HG02981 (cell line): ENCODE data around the gene LYPLAL1.
"Not testable (repeated sequence)": the region's sequence is repeated elsewhere in the genome, so short reads cannot be mapped to it uniquely, and the experiment has no call there.

Experiments
- ATAC-seq: cut with Tn5 transposase; IDR thresholded peaks from one replicate; pipeline ENCODE4 v1.9.1; 2021; ENCODE audit warnings: mild to moderate bottlenecking, moderate library complexity; ENCODE audit not compliant: unreplicated experiment

The LYPLAL1 gene

GRCh38 chr1:219161371-219161770 lies 12.3 kb upstream of the LYPLAL1 start:
- ATAC-seq, result no peak

- no peak for ATAC-seq
Observed at GRCh38 chr1:219163401-219163954, 10.2 kb upstream of the LYPLAL1 start.

GRCh38 chr1:219171192-219171935 lies 2.3 kb upstream of the LYPLAL1 start:
- no peak for ATAC-seq

- ATAC-seq, result no peak
Observed at GRCh38 chr1:219172821-219173220, 857 bp upstream of the LYPLAL1 start.

- ATAC-seq, result peak; percentile 3
Observed at GRCh38 chr1:219173434-219173757, 282 bp upstream of the LYPLAL1 start.

GRCh38 chr1:219174460-219175211 lies 958 bp downstream of the LYPLAL1 start:
- ATAC-seq, result peak; percentile 31

- no peak for ATAC-seq
Observed at GRCh38 chr1:219175212-219175564, 1.5 kb downstream of the LYPLAL1 start.

GRCh38 chr1:219176168-219176567 lies 2.5 kb downstream of the LYPLAL1 start:
- no peak for ATAC-seq

GRCh38 chr1:219177363-219177762 lies 3.7 kb downstream of the LYPLAL1 start:
- ATAC-seq, result peak; percentile 28

GRCh38 chr1:219177940-219178339 lies 4.3 kb downstream of the LYPLAL1 start:
- ATAC-seq, result no peak

- no peak for ATAC-seq
Observed at GRCh38 chr1:219179293-219179692, 5.6 kb downstream of the LYPLAL1 start.

- ATAC-seq, result no peak
Observed at GRCh38 chr1:219184337-219184736, 10.7 kb downstream of the LYPLAL1 start.

- no peak for ATAC-seq
Observed at GRCh38 chr1:219185486-219186117, 11.9 kb downstream of the LYPLAL1 start.

- ATAC-seq, result peak; percentile 42
Observed at GRCh38 chr1:219188331-219188803, 14.7 kb downstream of the LYPLAL1 start.

GRCh38 chr1:219189021-219189824 lies 15.5 kb downstream of the LYPLAL1 start:
- ATAC-seq, result peak; percentile 62

- ATAC-seq, result peak; percentile 20
Observed at GRCh38 chr1:219189952-219190351, 16.3 kb downstream of the LYPLAL1 start.

- no peak for ATAC-seq
Observed at GRCh38 chr1:219190605-219191004, 16.9 kb downstream of the LYPLAL1 start.

- not testable (repeated sequence) for ATAC-seq
Observed at GRCh38 chr1:219195833-219196232, 22.2 kb downstream of the LYPLAL1 start.

GRCh38 chr1:219201656-219202055 lies 28.0 kb downstream of the LYPLAL1 start:
- ATAC-seq, result no peak

GRCh38 chr1:219202567-219202966 lies 28.9 kb downstream of the LYPLAL1 start:
- ATAC-seq, result no peak

GRCh38 chr1:219206350-219206749 lies 32.7 kb downstream of the LYPLAL1 start:
- ATAC-seq, result no peak
